SK-N-SH (cell line): ENCODE measurements around the gene ABCA7. TPM values are rescaled to one million over a fixed set of nuclear protein-coding genes. Genes with fewer than 3 reads are reported as not detected.

Experiments used
- CTCF ChIA-PET: fragments of 300-600, 350-600 bp; formaldehyde crosslinking; extraction: SDS; loops from one replicate; lab custom pipeline; 2021; lab: Yijun Ruan, JAX
- POLR2A ChIA-PET: fragments of 350-600 bp; sonication (Branson Sonifier 250); formaldehyde crosslinking; extraction: SDS; loops from one replicate; lab custom pipeline; 2020; ENCODE audit warnings: antibody characterized with exemption, inconsistent platforms; lab: Yijun Ruan, JAX
- DNase-seq: peaks from one replicate; pipeline ENCODE4 v3.0.0; 2012
- H2AFZ ChIP-seq: fragments of 200-600 bp; sonication (generic); 2 replicates; pipeline ENCODE4 v1.8.1; 2016; ENCODE audit warnings: antibody characterized with exemption, mild to moderate bottlenecking, low read depth
- H3F3A ChIP-seq: fragments of 200-600 bp; sonication (generic); replicated peaks from 2 replicates; pipeline ENCODE3; 2016; ENCODE audit warnings: antibody characterized with exemption, mild to moderate bottlenecking; ENCODE audit not compliant: insufficient read depth
- H3K27ac ChIP-seq, 2 experiments: fragments of 200-500 bp in 1 of 2; fragments of 200-600 bp in 1 of 2; sonication (Bioruptor generic) in 1 of 2; sonication (generic), shearing (Covaris generic) in 1 of 2; 2 replicates each; pipeline versions ENCODE4 v1.5.1 to v1.6.1; 2014 to 2016; ENCODE audit warnings: low read depth in 2 of 2, inconsistent platforms in 1 of 2, low read length in 1 of 2, mild to moderate bottlenecking in 1 of 2, mixed read lengths in 1 of 2
- H3K27me3 ChIP-seq: fragments of 200-600 bp; sonication (generic), shearing (Covaris generic); 2 replicates; pipeline ENCODE4 v1.6.1; 2016; ENCODE audit warnings: mixed run types; ENCODE audit not compliant: insufficient read depth
- H3K36me3 ChIP-seq, 2 experiments: fragments of 200-500 bp in 1 of 2; fragments of 200-600 bp in 1 of 2; sonication (Bioruptor generic) in 1 of 2; sonication (generic) in 1 of 2; replicated peaks in 1 of 2; 2 replicates each; pipeline versions ENCODE3 to v1.5.1; 2014 to 2016; ENCODE audit warnings: low read length in 1 of 2, mild to moderate bottlenecking in 1 of 2; ENCODE audit not compliant: insufficient read depth in 2 of 2, control insufficient read depth in 1 of 2
- H3K4me1 ChIP-seq, 2 experiments: fragments of 200-500 bp in 1 of 2; fragments of 200-600 bp in 1 of 2; sonication (Bioruptor generic) in 1 of 2; sonication (generic), shearing (Covaris generic) in 1 of 2; 2 replicates each; pipeline versions ENCODE4 v1.5.1 to v1.6.1; 2014 to 2016; ENCODE audit warnings: low read depth in 1 of 2, low read length in 1 of 2, mixed run types in 1 of 2; ENCODE audit not compliant: insufficient read depth in 2 of 2, control insufficient read depth in 1 of 2
- H3K4me2 ChIP-seq: fragments of 200-600 bp; sonication (generic), shearing (Covaris generic); 2 replicates; pipeline ENCODE4 v1.6.1; 2017; ENCODE audit warnings: mixed run types
- H3K4me3 ChIP-seq, 2 experiments: fragments of 200-500 bp in 1 of 2; fragments of 200-600 bp in 1 of 2; sonication (Bioruptor generic) in 1 of 2; sonication (generic), shearing (Covaris generic) in 1 of 2; 2 replicates each; pipeline versions ENCODE4 v1.5.1 to v1.8.1; 2014 to 2016; ENCODE audit warnings: low read depth in 2 of 2, inconsistent platforms in 1 of 2, low read length in 1 of 2, mild to moderate bottlenecking in 1 of 2, mixed read lengths in 1 of 2, moderate library complexity in 1 of 2
- H3K79me2 ChIP-seq: fragments of 200-600 bp; sonication (generic); 2 replicates; pipeline ENCODE4 v1.8.1; 2017; ENCODE audit warnings: mild to moderate bottlenecking; ENCODE audit not compliant: insufficient read depth
- H3K9ac ChIP-seq: fragments of 200-600 bp; sonication (generic); 2 replicates; pipeline ENCODE4 v1.6.1; 2017; ENCODE audit warnings: mixed run types
- H3K9me2 ChIP-seq: fragments of 200-600 bp; sonication (generic); 2 replicates; pipeline ENCODE4 v1.6.1; 2017; ENCODE audit warnings: mixed run types
- H3K9me3 ChIP-seq: fragments of 200-600 bp; sonication (generic); 2 replicates; pipeline ENCODE4 v1.6.1; 2017; ENCODE audit warnings: mixed run types, mild to moderate bottlenecking, moderate library complexity
- H4K20me1 ChIP-seq: fragments of 200-600 bp; sonication (generic); 2 replicates; pipeline ENCODE4 v1.6.1; 2017; ENCODE audit warnings: mild to moderate bottlenecking, mixed run types; ENCODE audit not compliant: insufficient read depth
- CTCF ChIP-seq: fragments of 200-600 bp; sonication (generic); IDR thresholded peaks from 2 replicates; pipeline ENCODE4 v1.6.1; 2017; ENCODE audit warnings: antibody characterized with exemption, mild to moderate bottlenecking, moderate library complexity
- ELF1 ChIP-seq: IDR thresholded peaks from 2 replicates; pipeline ENCODE4 v1.4.0; 2012
- EP300 ChIP-seq, 2 experiments: IDR thresholded peaks; 2 replicates each; pipeline versions ENCODE4 v1.4.0 to v1.6.1; 2012; ENCODE audit warnings: borderline replicate concordance in 1 of 2, low read depth in 1 of 2, low read length in 1 of 2
- EZH2phosphoT487 ChIP-seq: fragments of 200-600 bp; sonication (generic); IDR thresholded peaks from 2 replicates; pipeline ENCODE4 v1.6.1; 2017; ENCODE audit warnings: low read depth, mixed run types, mild to moderate bottlenecking, antibody characterized with exemption, moderate library complexity, borderline replicate concordance
- FOXM1 ChIP-seq: IDR thresholded peaks from 2 replicates; pipeline ENCODE4 v1.4.0; 2012; ENCODE audit warnings: low read depth, mild to moderate bottlenecking
- GABPA ChIP-seq: IDR thresholded peaks from 2 replicates; pipeline ENCODE4 v1.4.0; 2012; ENCODE audit warnings: low read depth, mild to moderate bottlenecking
- IRF3 ChIP-seq: fragments of 150-350 bp; IDR thresholded peaks from 2 replicates; pipeline ENCODE4 v1.6.1; 2016; ENCODE audit warnings: mild to moderate bottlenecking, low read depth, low read length
- MEF2A ChIP-seq: IDR thresholded peaks from 2 replicates; pipeline ENCODE4 v1.4.0; 2012; ENCODE audit warnings: low read depth, borderline replicate concordance
- NFIC ChIP-seq: IDR thresholded peaks from 2 replicates; pipeline ENCODE4 v1.4.0; 2012; ENCODE audit warnings: borderline replicate concordance
- RCOR1 ChIP-seq: fragments of 150-350 bp; IDR thresholded peaks from 2 replicates; pipeline ENCODE4 v1.6.1; 2017; ENCODE audit warnings: antibody characterized with exemption, low read length
- REST ChIP-seq: IDR thresholded peaks from 2 replicates; pipeline ENCODE4 v1.6.1; 2012; ENCODE audit warnings: mild to moderate bottlenecking, low read depth, low read length, moderate library complexity
- RFX5 ChIP-seq: IDR thresholded peaks from 2 replicates; pipeline ENCODE4 v1.6.1; 2012; ENCODE audit warnings: mild to moderate bottlenecking, improper control_type of control experiment, low read length
- SIN3A ChIP-seq: IDR thresholded peaks from 2 replicates; pipeline ENCODE4 v1.6.1; 2012; ENCODE audit warnings: low read depth, mild to moderate bottlenecking, low read length, moderate library complexity, borderline replicate concordance
- TEAD4 ChIP-seq: IDR thresholded peaks from 2 replicates; pipeline ENCODE4 v1.4.0; 2012; ENCODE audit warnings: mild to moderate bottlenecking, borderline replicate concordance; ENCODE audit not compliant: insufficient read depth
- YY1 ChIP-seq: IDR thresholded peaks from 2 replicates; pipeline ENCODE4 v1.4.0; 2012; ENCODE audit warnings: low read depth, mild to moderate bottlenecking
- WGBS: methylation state at CpG from one replicate; pipeline ENCODE4 v1.1.6; 2017; ENCODE audit warnings: low lambda C conversion rate; 5-methylcytosine and 5-hydroxymethylcytosine counted together
- polyA plus RNA-seq, 3 experiments: library from polyadenylated mRNA; depleted of rRNA; stranded (reverse); fragments of >200 nt; gene quantifications; 2 replicates each; pipeline ENCODE4 v1.2.3, GENCODE V29; 2012
- TF ChIP-seq, protein P1 (sequence below): IDR thresholded peaks from 2 replicates; pipeline ENCODE4; 2012

Gene ABCA7
- polyA plus RNA-seq, 1 of the 3 experiments (the other 2 are of a cell fraction) = 7.8 TPM

DNA sequence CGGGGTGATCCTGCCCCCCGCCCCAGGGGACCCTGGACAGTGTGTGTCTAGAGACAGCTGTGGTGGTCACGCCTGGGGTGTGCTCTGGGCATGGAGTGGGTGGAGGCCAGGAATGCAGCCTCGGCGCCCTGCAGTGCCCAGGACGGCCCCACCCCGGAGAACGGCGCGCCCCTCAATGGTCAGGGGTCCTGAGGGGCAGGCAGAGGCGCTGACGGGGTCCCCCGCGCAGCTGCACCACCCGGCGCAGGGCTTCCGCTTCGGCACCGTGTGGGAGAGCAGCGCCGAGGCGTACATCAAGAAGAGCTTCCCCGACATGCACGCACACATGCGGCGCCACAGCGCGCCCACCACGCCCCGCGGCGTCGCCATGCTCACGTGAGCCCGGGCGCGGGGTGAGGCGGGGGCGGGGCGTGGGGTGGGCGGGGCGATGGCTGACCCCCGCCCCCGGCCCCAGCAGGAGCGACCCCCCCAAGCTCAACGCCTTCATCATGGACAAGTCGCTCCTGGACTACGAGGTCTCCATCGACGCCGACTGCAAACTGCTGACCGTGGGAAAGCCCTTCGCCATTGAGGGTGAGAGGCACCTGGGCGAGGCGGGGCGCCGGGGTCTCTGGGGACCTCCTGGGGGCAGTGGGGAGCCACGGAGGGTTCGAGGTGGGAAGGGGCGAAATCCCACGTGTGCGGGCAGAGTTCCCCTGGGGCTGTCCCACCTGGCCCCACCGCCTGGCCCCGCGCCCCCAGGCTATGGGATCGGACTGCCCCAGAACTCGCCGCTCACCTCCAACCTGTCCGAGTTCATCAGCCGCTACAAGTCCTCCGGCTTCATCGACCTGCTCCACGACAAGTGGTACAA, 32.3 kb upstream of the ABCA7 start:
- no peak for DNase-seq
- Histone ChIP-seq H3K36me3 (peaks cover 0 to 34% of the 10 kb centered on the region in 2 experiments), H2AFZ (no peak overlapping the region), H3K9me3 (no peaks in the 10 kb centered on the region), H3K27me3 (peaks cover 18% of the 10 kb centered on the region), H3K4me1 (peaks cover 0 to 4% of the 10 kb centered on the region in 2 experiments; a peak in 1 of 4 replicates), H3K27ac (no peak overlapping the region), H3K9ac (no peak overlapping the region), H4K20me1 (no peaks in the 10 kb centered on the region), H3K4me2 (no peak overlapping the region), H3K9me2 (no peaks in the 10 kb centered on the region), H3F3A (peaks cover 9% of the 10 kb centered on the region), H3K79me2 (no peaks in the 10 kb centered on the region), H3K4me3 (no peak overlapping the region)
- POLR2A ChIA-PET = no interaction called here
- 97% methylated on average over 19 of the region's 73 CpGs for WGBS
- no peak for TF ChIP-seq IRF3
- no peak for TF ChIP-seq REST
- TF ChIP-seq, protein P1, sequence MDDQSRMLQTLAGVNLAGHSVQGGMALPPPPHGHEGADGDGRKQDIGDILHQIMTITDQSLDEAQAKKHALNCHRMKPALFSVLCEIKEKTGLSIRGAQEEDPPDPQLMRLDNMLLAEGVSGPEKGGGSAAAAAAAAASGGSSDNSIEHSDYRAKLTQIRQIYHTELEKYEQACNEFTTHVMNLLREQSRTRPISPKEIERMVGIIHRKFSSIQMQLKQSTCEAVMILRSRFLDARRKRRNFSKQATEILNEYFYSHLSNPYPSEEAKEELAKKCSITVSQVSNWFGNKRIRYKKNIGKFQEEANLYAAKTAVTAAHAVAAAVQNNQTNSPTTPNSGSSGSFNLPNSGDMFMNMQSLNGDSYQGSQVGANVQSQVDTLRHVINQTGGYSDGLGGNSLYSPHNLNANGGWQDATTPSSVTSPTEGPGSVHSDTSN = no peak
- no peak for TF ChIP-seq MEF2A
- TF ChIP-seq RFX5 = no peak
- no peak for TF ChIP-seq ELF1
- no peak for TF ChIP-seq EP300 (IDR thresholded peaks at IDR 0.05; ENCODE audit: borderline replicate concordance in 1 of 2, low read depth in 1 of 2, low read length in 1 of 2)
- no peak for TF ChIP-seq RCOR1
- TF ChIP-seq YY1 = no peak
- no peak for TF ChIP-seq CTCF
- TF ChIP-seq TEAD4 = no peak
- no peak for TF ChIP-seq EZH2phosphoT487
- TF ChIP-seq SIN3A = no peak
- TF ChIP-seq GABPA = no peak
- no peak for TF ChIP-seq NFIC
- TF ChIP-seq FOXM1 = no peak
- CTCF ChIA-PET = interaction anchor here (1.3 to 2.3 kb wide), 2 partner anchors 11 to 25 kb away, joined by 3 to 6 read pairs; no protein-coding TSS in a partner anchor
